ENCODE data around the gene HOXD8. TPM values are rescaled to one million over a fixed set of nuclear protein-coding genes. Genes with fewer than 3 reads are reported as not detected.

Gene HOXD8
- total RNA-seq, 4 donors from 2014 or later: 2.4 to 8.9 (median 6.0) TPM

- DNase-seq (ENCODE audit: low spot score in 2 of 2): peak in 1 of 2 donors; percentile 50
- no peak overlapping the region for H3K4me3 ChIP-seq (ENCODE audit: low read depth, poor library complexity, severe bottlenecking)
- intact Hi-C loops (cut with DNase I; ENCODE audit: low total_unique reads): loop anchor here (5.0 kb wide), 1 partner anchor 403 kb away; no protein-coding TSS in a partner anchor
- TF ChIP-seq CTCF (IDR thresholded peaks at IDR 0.05) (no peak), POLR2A (IDR thresholded peaks at IDR 0.05) (no peak)
Measured at GRCh38 chr2:176089843-176090395, 39.6 kb upstream of the HOXD8 start.

- TF ChIP-seq CTCF (IDR thresholded peaks at IDR 0.05) (no peak), POLR2A (IDR thresholded peaks at IDR 0.05) (no peak)
- 35 to 36% methylated on average over 5 of the region's 5 CpGs for WGBS, 2 donors
- DNase-seq (ENCODE audit: low spot score in 2 of 2): peak in 1 of 2 donors; percentile 48
- no peak overlapping the region for H3K4me3 ChIP-seq (ENCODE audit: low read depth, poor library complexity, severe bottlenecking)
- intact Hi-C loops (cut with DNase I; ENCODE audit: low total_unique reads): no loop called here
Measured at GRCh38 chr2:176090862-176091261, 38.6 kb upstream of the HOXD8 start.

- peak in 1 of 2 donors; percentile 75 for DNase-seq (ENCODE audit: low spot score in 2 of 2)
- intact Hi-C loops (cut with DNase I; ENCODE audit: low total_unique reads): no loop called here
- WGBS, 2 donors: 19 to 21% methylated on average over 31 of the region's 31 CpGs
- H3K4me3 ChIP-seq (ENCODE audit: low read depth, poor library complexity, severe bottlenecking): no peak overlapping the region
- TF ChIP-seq CTCF (IDR thresholded peaks at IDR 0.05): no peak
- TF ChIP-seq POLR2A (IDR thresholded peaks at IDR 0.05): no peak
Measured at GRCh38 chr2:176091329-176092258, 37.9 kb upstream of the HOXD8 start.

GRCh38 chr2:176092270-176093144 lies 37.0 kb upstream of the HOXD8 start, which contains the start of gene HOXD13:
Gene HOXD13, plus strand, starts transcription at chr2:176092721. Its CDS starts 170 bp downstream, at chr2:176092891.
- DNase-seq (ENCODE audit: low spot score in 2 of 2): peak in 1 of 2 donors; percentile 84
- intact Hi-C loops (cut with DNase I; ENCODE audit: low total_unique reads): no loop called here
- H3K4me3 ChIP-seq (ENCODE audit: low read depth, poor library complexity, severe bottlenecking): no peak within 1 kb of the TSS
- 1 to 5% methylated on average over 53 to 77 of the region's 95 CpGs for WGBS, 2 donors
- no peak for TF ChIP-seq POLR2A (IDR thresholded peaks at IDR 0.05)
- no peak for TF ChIP-seq CTCF (IDR thresholded peaks at IDR 0.05)

- intact Hi-C loops (cut with DNase I; ENCODE audit: low total_unique reads): no loop called here
Measured at GRCh38 chr2:176093145-176093897, 36.2 kb upstream of the HOXD8 start.

More at GRCh38 chr2:176093145-176093897, 36.2 kb upstream of the HOXD8 start:
- 5 to 7% methylated on average over 26 to 28 of the region's 53 CpGs for WGBS, 2 donors
- TF ChIP-seq CTCF (IDR thresholded peaks at IDR 0.05): no peak
- no peak for TF ChIP-seq POLR2A (IDR thresholded peaks at IDR 0.05)
- DNase-seq (ENCODE audit: low spot score in 2 of 2): peak in 1 of 2 donors; percentile 81
- no peak overlapping the region for H3K4me3 ChIP-seq (ENCODE audit: low read depth, poor library complexity, severe bottlenecking)

All from lower leg skin (tissue), 4 donors.